GM23248 (cell line): ENCODE data around the gene CASQ1.

Experiments
- EZH2 ChIP-seq: fragments of 200-600 bp; sonication (generic); IDR thresholded peaks from 2 replicates; pipeline ENCODE4 v1.6.1; 2018; ENCODE audit warnings: antibody characterized with exemption, mild to moderate bottlenecking; ENCODE audit not compliant: insufficient read depth, poor library complexity, severe bottlenecking
- EZH2phosphoT487 ChIP-seq: fragments of 200-600 bp; sonication (generic); IDR thresholded peaks from 2 replicates; pipeline ENCODE4 v1.6.1; 2018; ENCODE audit warnings: antibody characterized with exemption, moderate library complexity, mild to moderate bottlenecking, low read depth; ENCODE audit not compliant: insufficient read depth

DNA sequence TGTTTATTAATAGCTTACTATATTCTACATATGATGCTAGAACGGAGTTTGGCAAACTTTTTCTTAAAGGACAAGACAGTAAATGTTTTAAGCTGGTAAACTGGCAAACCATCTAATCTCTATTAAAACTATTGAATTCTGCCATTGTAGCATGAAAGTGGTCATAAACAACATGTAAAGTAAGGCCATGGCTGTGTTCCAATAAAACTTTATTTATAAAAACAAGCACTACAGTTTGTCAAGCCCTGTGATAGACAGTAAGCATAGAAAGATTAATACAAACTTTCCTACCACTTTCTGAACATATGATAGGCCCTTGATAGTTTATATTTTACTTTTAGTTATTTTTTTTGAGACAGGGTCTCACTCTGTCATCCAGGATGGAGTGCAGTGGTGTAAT is 37.2 kb downstream of the CASQ1 start:
- TF ChIP-seq EZH2: no peak
- TF ChIP-seq EZH2phosphoT487: no peak
